GM18507 (cell line): ENCODE measurements around the gene SLC2A1.

ENCODE experiments used
- DNase-seq: peaks from one replicate; pipeline ENCODE4 v3.0.0; 2011; ENCODE audit warnings: low read depth; ENCODE audit not compliant: insufficient read length; ENCODE audit errors: extremely low spot score
- FAIRE-seq: peaks from 2 replicates; lab custom pipeline; 2011; peaks lifted over from hg19 to GRCh38; lab: Jason Lieb, UNC

Gene SLC2A1

DNA sequence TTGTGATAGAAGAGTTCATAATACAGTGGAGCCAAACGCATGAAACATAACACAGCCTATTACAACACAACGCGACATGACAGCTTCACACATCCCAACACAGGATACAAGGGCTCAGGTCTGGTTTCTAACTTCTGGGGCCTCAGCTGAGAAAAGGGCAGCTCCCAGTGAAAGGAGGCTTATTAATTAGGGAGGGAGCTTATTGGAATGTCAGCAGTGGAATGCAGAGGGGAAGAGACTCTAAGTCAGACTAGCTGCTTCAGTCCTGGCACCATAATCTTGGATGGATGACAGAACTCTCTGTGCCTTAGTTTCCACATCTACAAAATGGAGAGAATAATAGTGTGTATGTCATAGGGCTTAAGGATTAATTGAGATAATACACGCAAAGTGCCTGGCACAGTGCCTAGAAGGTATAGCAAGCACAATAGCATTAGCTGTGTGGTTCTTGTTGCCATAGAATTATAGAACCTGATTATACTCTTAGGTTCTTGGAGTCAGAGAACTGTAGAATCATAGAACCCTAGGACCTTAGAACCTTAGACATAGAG is 22.7 kb upstream of the SLC2A1 start:
- FAIRE-seq (no peak), DNase-seq (no peak)

DNA sequence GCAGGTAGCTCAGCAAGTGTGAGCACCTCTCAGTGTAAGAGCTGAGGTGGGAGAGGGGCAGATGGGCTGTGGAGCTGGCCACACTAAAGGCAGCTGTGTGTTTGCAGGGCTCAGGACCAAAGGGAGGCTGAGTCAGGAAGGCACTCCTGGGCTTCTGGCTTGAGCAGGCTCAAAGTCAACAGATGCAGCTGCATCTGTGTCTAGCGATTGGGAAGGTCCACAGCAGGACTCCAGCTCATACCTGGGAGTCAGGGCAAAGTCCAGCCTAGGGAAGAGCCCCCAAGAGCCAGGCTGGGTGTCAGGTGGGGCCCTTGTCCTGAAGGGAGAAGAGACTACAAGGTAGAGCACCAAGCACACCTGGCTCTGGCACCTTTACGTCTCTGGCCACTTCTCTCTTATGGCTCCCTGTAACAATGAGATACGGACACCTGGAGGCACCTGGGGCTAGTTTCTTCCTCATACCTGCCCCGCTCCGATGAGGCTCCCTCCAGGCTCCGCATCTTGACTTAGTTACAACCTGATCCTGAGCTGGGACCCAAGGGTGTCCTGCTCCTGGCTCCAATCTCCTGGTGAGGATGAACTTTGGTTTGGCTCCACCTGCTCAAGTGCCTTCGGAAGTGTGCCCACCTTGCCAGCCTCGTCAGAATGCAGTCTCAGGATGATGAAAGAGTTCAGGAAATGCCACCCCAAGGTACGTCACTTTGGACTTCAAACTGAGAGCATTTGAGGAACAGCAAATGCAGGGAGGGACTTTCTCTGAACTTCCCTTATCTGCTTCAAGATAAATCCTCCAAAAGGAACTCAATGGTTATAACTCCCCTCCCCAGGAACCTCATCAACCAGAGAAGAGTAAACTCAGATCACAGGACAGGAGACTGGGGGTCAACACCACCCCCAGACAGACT is 21.5 kb upstream of the SLC2A1 start:
- FAIRE-seq (no peak), DNase-seq (no peak)

DNA sequence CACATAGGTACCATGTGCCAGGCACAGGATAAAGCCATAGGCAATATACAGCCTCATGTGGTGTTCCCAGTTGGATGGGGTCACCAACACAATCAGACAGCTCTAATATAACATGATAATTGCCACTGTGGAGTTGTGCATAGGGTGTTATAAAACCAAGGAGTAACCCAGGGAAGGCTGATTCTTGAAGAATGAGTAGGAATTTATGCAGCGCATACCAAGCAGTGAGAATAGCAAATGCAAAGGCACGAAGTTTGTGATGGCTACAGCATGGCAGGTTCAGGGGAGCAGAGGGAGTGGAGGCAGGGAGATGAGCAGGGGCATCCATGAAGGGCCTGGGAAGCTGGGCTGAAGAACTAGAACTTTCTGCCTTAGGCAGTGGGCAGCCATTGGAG is 20.4 kb upstream of the SLC2A1 start:
- FAIRE-seq (no peak), DNase-seq (no peak)

DNA sequence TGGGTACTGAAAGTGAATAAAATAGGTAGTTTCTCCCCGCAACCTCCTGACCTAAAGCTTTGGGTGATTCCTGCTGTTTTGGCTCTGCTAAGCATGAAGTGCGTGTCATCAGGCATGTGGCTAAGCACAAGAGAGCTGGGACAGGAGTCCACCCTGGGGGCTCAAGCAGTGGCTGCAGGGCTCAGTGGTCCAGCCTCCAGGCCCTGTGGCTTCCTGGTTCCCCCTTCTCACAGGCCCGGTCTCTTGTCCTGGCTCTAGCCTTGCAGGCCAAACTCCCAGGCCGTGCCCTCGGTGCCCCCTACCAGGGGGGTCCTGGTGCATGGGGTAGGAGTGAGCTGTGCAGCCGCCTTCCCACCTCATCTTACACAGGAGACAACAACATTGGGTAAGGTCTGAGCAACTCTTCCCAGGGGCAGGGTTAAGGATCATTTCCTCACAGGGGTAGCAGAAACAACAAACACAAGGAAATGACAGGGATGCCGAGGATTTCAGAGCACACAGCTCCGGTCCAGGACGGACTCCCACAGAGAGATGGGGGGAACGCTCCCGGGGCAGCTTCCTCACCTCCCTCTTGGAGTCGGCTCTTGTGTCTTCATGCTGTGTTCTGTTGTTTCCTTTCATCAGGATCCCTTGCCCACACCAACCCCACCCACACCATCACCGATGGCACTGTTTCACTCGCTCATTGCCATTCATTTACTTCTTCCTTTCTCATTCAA is 19.8 kb upstream of the SLC2A1 start:
- FAIRE-seq (no peak), DNase-seq (no peak)

DNA sequence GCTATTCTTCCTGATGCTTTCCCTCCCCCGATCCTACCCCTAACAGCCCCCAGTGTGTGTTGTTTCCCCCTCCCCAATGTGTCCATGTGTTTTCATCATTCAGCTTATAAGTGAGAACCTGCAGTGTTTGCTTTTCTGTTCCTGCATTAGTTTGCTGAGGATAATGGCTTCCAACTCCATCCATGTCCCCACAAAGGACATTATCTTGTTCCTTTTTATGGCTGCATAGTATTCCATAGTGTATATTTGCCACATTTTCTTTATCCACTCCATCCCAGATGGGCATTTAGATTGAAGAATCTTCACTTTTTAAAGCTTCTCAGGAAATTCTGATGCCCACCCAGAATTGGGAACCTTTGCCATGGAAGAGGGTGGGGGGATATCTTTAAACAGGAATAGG is 19.0 kb upstream of the SLC2A1 start:
- FAIRE-seq (no peak), DNase-seq (no peak)

DNA sequence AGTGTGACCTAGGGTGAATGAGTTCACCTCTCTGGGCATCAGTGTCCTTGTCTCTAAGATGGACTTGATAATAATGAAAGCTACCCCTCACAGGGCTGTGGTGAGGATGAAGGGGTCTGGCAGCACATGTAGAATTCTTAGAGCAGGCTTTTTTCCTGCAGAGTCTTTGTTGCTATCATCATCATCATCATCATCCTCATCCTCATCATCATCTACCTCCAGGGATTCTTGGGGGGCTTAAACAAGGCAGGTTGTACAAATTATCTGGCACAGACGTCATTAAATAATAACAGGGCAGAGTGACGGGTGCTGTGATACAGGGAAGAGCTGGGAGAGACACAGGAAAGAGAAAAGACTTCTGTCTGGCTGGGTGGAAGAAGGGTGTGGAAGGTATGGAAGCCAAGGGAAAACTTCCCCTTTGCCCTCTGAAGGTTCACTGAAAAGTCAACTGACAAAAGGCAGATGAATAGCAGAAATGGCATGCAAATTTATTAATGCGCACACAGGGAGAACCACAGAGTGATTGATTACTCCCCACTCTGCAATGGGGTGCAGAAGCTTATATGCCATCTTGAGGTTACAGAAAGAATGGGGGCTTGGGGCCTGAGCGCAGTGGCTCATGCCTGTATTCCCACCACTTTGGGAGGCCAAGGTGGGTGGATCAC is 17.0 kb upstream of the SLC2A1 start:
- DNase-seq, result no peak
- no peak for FAIRE-seq

DNA sequence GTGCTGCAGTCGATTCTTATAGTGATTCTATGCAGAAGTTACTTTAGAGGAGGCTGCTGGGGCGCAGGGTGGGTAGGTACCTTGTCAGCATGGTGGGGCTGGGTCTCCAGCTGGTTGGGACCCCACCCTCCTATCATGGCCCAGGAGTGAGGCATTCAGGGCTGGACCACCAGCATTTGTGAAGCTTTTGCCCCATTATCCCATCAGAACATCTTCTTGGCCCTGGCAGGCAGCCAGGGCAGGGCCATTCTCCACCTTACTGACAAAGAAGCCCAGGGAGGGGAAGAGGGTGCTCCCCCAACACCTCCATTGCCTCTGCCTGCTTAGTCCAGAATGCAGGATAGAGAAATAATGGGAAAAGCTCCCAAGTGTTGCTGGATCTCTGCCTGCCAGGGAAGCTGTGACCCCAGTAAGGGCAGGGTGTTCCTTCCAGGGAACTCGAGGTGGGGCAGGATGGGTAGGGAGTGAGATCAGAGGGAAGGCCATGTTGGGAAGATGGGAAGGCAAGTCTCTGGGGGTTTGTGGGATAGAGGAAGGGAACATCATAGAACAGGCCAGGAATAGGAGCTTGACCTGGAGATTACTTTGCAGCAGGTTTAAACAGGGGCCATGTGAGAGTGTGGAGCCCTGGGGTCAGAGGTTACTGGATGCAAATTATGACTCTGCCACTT is 16.2 kb upstream of the SLC2A1 start:
- FAIRE-seq, result no peak
- no peak for DNase-seq

DNA sequence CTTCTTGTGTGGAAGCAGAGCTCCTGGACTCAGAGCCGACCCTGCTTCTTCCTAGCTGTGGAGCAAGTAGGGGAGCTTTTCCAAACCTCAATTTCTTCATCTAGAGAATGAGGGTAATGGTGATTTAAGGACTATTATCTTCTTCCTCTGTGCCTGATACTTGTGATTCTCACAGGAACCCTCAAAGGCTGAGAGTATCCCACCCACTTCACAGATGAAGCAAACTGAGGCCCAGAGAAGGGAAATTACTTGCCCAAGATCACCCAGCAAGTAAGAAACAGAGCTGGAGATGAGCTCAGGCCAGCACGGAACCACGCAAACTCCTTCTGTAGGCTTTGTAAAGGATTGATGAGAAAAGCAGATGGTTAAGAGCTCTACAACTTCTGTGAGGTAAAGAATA is 15.1 kb upstream of the SLC2A1 start:
- FAIRE-seq (no peak), DNase-seq (no peak)

DNA sequence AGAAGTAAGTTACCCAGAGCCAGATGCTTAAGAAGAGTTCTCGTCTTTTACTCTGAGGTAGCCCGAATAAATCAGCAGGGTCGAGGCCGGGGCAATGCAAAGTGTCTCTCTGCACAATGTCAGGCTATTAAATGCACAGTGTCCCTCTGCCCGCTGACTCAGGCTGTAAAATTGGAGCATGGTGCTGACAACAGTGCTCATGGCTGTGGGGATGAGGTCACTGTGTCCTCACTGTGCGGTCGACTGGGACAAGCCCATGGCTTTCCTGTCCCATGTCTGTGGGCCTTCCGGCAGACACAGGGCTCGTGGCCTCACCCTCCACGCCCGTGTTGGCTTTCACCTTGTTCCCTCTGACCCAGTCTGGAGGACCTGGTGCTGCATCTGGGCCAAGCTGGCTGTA is 14.6 kb upstream of the SLC2A1 start:
- DNase-seq (no peak), FAIRE-seq (no peak)

DNA sequence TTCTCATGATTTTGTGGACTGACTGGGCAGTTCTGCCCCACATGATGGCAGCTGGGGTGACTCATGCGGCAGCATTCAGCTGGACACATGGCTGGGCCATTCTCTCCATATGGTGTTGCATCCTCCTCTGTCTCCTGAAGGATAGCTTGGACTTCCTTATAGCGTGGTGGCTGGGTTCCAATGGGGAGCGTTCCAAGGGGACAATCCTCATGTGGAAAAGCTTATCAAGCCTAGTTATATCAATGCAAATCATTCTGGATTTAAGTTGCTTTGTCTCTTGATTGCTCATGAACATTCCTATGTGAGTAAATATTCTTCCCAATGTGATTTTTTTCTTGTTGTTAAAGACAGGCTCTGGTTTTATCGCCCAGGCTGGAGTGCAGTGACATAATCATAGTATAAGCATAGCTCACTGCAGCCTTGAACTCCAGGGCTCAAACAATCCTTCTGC is 13.2 kb upstream of the SLC2A1 start:
- DNase-seq, result no peak
- no peak for FAIRE-seq

DNA sequence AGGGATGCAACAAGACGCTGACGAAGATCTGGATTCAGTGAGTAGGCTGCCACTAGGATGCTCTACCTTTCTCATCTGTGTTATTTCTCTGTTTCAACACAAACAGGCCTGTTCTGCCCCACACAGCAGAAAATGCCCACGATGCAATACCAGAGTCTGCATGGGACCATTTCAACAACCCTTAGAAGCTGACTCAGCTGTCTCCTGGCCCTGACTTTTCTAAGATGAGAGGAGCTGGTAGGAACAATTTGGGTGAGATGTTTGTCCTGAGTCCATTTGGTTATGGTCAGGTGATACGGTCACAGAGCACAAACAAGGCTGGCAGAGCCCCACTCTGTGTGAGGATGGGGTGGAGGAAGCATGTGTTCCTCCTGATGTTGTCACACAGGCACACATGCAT is 11.5 kb upstream of the SLC2A1 start:
- no peak for FAIRE-seq
- DNase-seq, result no peak

DNA sequence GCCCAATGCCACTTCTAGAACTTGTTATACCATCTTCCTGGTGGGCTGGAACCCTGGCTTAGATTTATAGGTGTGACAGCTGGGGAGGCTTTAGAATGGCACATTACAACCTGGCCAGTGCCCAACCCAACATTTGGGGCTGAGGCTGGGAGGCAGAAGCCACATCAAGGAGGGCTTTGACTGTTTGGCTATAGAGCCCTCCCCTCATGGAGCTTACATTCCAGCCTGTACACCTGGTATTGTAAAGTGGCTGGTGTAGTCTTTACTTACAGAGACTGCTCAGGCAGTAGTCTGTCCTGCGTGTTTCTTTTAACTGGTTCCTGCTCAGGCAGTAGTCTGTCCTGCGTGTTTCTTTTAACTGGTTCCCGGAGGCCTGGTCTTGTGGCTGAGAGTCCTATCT is 10.0 kb upstream of the SLC2A1 start:
- FAIRE-seq (no peak), DNase-seq (no peak)

DNA sequence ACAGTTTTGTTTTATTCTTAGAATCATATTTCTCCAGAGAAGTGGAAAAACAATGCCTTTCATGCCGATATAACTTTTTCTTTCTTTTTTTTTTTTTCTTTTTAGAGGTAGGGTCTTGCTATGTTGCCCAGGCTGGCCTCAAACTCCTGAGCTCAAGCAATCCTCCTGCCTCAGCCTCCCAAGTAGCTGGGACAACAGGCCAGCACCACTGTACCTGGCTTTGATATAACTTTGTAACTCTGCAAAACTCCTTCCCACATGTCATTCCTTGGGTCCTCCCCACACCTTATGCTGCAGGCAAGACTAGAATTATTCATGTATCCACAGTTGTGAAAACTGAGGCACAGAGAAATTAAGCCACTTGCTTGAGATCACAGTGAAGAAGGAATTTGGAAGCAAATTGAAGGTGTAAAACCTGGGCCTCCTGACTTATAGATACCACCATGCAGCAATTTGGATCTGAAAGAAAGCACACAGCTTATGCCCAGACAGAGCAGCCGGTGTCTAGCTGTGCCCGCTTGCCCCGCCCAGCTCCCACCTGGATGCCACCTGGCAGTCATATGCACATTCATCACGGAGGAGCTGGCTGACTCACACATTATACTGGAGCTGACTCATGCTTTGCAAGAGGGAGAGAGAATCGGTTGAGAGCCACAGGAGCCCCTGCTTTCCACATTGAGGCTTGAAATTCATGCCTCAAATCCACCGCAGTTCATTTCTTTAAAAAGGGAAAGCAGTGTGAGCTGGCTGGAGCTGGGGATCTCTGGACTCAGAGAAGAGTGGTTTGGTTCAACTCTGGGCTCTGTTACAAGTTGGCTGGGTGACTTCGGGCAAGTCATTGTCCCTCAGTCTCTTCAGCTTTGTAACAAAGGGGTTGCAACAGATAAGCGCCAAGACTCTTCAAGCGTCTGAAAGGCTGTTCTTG is 8.3 kb upstream of the SLC2A1 start:
- DNase-seq, result no peak
- FAIRE-seq, result no peak

DNA sequence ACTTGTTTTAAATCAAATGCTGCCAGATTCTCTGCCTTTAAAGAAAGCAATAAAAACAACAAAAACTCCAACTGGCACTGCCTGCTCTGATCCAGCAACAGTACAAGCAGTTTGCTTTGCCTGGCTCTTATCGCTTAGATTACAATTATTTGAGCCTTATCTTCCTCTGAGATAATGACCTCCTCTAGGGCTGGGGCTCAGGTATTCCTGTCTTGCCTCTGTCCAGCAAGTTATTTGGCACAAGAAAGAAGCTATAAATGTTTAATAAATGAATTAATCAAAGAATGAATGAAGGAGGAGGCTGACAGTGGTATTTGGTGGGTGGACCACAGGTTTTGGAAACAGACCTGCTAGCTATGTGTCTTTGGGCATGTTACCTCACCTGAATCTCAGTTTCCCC is 6.7 kb upstream of the SLC2A1 start:
- FAIRE-seq, result no peak
- DNase-seq, result no peak

DNA sequence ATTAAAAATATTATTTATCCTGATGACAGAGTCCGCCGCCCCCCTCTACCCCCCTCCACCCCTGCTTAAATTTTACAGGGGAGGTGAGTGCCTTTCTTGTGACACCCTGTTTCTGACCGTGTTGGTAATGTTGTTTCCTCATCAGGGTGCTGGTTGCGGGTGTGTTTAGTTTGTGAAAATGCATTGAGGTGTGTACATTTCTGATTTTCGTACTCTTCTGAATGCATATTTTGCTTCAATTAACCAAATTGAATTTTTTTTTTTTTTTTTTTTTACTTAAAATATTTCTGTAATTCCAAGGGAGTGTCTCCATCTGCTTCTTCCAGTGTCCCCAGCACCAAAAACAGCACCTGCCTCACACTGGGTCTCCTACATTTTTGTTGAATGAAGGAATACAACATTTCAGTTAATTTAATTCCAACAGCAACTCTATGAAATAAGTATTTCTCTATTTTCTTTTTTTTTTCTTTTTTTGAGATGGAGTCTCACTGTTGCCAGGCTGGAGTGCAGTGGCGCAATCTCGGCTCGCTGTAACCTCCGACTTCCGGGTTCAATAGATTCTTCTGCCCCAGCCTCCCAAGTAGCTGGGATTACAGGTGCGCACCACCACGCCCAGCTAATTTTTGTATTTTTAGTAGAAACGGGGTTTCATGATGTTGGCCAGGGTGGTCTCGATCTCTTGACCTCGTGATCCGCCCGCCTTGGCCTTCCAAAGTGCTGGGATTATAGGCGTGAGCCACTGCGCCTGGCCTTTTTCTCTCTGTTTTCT is 5.6 kb upstream of the SLC2A1 start:
- no peak for FAIRE-seq

DNA sequence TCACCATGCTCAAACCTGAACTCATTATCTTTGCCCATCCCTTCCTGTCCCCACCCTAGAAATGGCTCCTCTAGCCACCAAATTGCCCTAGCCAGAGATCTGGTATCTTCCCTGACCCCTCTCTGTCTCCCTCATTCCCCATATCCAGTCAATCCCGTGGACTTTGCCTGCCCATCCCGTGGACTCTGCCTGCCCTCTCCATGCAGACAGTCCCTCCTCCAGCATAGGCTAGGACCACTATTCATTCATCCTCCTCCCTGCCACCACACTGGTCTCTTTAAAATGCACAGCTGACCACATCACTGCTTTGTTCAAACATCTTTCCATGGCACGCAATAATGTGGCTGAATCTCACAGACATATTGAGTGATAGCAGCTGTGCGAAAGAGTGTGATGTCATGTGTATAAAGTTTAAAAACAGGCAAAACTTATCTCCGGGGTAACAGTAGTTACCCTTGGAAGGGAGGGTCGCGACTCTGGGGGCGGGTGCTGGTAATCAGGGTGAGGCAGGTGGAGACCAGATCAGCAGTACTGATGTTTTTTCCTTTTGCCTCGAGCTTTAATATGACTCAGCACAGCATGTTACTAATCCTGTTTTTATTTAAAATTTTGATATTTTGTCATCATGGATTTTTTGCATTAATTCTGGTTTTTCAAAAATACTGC is 4.8 kb upstream of the SLC2A1 start:
- FAIRE-seq, result no peak

More for the DNA sequence above, 5.6 kb upstream of the SLC2A1 start:
- DNase-seq, result no peak

DNA sequence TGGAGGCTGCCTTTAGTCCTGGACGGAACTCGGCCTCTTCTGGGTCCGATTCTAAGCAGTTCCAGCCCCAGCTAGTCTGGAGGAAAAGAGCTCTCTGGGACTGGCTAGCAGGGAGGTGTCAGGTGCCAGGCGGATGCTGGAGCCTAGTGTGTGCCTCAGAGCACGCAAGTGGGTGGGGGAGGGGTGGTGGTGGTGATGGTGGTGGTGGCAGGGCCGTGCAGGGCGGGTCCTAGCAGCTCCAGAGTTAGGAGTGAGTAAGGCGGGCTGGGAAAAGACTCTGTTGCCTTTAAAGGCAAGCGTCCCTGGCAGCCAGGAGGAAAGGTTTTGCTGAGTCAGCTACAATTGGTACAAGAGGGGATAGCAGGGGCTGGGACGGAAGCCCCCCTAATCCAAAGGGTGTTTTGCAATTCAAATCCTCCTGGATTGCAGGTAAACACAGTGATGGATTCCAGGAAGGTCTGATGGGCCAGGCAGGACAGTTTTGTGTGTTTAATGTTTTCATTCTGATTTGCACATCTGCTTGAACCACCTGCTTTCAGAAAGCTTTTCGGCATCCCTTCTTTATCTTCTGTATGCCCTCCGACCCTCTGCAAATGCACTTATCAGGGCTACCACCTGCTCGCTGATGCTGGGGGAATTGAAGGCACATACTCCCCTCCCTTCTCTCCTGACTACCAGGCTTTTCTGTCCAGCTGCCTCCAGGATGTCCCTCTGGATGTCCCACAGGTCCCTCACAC is 4.1 kb upstream of the SLC2A1 start:
- no peak for FAIRE-seq
- DNase-seq, result no peak

More for the DNA sequence above, 4.8 kb upstream of the SLC2A1 start:
- DNase-seq, result no peak
